HG02870 (cell line): ENCODE data around the gene SEZ6L.

Experiments used
- ATAC-seq: cut with Tn5 transposase; IDR thresholded peaks from one replicate; pipeline ENCODE4 v1.9.1; 2021; ENCODE audit warnings: mild to moderate bottlenecking, moderate library complexity; ENCODE audit not compliant: unreplicated experiment

The SEZ6L gene

GRCh38 chr22:26174280-26174679 lies 5.0 kb downstream of the SEZ6L start:
- no peak for ATAC-seq

DNA sequence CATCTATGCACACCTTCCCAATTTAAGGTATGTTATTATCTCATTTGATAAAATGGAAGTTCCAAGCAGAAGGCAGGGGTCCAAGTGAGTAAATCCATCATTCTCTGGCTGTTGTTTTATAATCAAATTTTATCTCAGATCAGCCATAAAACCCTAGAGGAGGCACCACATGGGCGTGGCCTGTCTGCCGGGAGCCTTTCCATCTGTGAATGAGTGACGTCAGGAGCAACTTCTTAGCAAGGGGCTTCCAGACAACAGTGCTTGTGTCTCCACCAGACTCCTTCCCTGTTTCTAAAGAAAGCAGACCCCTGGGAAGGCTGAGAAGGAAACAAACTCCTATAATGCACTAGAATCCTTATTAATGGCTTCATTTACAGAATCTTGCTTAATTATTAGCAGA lies 13.5 kb downstream of the SEZ6L start:
- ATAC-seq: no peak

DNA sequence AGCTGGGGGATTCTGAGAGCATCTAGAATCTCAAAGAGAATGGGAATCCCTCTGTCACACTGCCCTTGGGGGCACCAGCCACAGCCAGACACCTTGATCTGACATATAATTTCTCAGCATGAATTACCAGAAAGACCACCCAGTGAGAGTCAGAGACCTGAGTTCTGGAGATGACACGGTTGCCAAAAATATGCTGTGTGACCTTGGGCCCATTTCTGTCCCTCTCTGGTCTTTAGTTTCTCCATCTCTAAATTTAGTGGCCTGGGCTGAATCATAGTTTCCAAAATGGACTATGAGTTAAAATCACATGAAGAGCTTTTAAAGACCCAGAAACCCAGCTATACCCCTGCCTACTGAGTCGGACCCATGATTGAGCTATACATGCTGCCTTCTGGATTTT lies 15.9 kb downstream of the SEZ6L start:
- no peak for ATAC-seq

DNA sequence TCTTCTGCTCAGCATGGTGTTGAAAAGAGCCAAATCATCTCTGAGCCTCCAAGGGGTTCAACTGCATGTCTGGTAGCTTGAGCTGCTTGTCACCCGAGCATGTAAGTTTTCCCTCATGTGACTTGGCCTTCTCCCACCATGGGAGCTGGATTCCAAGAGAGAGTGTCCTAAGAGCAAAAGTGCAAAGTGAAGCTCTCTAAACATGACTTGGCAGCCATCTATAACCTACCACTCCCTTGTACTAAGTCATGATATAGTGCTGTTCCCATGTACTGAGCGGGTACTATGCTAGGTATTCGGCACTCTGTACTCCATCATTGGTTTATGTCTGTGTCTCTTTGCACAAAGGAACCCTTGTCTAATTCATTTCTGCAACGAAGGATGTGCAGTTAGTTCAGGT lies 19.1 kb downstream of the SEZ6L start:
- no peak for ATAC-seq

DNA sequence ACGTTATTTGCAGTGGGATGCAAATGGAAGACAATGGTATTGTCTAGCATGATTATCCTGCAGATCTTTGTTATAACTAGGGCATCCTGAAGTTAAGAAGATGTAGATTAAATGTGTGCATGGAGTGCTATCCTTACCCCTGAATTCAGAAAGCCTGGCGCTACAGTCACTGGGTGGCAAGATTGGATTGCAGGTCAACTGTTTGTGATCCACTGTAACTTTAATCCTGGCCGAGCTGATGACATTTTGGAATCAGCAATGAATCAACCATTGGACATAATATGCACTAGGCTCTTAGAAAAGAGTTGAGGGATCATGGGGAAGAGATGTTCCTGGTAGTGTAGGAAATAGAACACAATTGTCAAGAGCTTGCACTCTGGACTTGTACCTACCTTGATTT lies 25.1 kb downstream of the SEZ6L start:
- no peak for ATAC-seq

- ATAC-seq: no peak
Observed at GRCh38 chr22:26194877-26195276, 25.6 kb downstream of the SEZ6L start.

GRCh38 chr22:26196657-26197056 lies 27.4 kb downstream of the SEZ6L start:
- ATAC-seq: no peak

DNA sequence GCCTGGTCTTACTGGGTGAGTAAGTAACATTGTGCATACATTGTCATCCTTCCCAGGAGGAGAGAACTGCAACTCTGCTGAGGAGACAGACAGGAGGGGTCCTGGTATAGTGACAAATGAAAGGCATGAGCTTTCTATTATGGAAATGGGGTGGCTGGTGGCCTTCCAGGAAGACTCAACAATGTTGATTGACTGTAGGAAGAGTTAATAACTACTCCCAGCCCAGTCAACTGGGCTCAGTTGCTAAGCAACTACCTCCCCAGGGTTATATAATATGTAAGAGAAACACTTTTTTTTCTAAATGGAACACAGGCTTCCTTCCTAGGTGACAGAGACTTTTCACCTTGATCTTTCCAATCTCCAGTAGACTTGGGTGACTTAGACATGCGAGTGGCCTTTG lies 28.2 kb downstream of the SEZ6L start:
- ATAC-seq: no peak

DNA sequence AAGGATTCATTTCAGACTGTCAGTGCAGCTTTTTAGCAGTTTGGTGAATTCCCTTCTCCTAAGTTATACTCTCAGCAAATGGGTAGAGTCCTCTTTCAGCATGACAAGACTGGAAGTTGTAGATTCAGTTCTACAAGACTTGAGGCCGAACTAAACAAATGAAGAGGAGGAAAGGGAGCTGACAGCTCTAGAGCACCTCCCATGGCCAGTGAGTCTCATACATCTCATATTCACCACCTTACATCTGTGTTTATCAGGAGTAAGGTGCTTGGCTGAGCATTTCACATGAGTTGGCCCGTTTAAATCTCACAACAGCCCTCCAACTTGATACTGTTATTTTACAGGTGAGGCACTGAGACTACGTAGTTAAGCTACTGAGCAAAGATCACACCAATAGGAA lies 30.4 kb downstream of the SEZ6L start:
- no peak for ATAC-seq

DNA sequence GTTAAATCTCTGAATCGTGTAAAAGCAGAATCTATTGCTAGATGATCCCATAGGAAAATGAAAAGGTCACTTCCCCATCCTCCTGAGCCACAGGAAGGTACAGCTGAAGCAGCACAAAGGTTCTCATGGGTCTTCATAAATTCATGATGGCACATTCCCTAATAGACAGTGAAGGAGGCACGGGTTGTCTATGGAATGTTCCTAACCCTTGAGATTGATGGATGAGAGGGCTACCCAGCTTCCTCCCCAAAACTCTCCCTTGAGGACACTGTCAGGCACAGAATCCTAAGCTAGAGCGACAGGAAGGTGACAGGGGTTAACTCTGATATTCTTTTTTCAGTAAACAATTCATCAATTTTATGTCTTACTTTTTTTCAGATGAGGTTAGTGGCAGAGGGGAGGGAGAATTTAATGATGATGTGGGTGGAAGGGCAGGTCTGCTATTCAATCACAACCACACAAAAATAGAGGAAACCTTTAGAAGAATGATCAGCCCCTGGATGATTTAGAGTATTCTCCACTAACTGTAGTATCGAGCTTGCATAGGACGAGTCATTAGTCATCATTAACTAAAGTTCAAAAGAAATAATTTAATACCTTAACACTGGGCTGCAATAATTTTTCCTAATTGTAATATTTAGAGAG lies 33.1 kb downstream of the SEZ6L start:
- ATAC-seq: no peak

- ATAC-seq: no peak
Observed at GRCh38 chr22:26205494-26205893, 36.2 kb downstream of the SEZ6L start.

DNA sequence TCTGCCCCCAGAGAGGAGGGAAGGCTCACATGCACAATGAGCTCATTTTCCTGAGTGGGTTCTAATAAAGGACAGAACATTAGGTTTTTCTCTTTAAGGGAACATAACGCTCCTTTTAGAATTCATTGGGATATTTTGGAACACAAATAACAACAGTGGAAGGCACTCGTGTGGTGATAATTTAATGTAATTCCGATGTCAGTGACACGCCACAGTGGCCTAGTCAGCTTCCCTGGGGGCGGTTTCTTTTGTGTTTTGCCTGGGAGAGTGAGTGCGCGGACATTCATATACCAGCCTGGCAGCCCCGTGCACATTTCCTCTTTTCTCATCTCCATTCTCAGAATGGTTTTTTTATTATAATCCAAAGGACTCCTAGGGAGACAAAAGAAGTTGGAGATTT lies 41.1 kb downstream of the SEZ6L start:
- ATAC-seq: no peak

- ATAC-seq: no peak
Observed at GRCh38 chr22:26213826-26214225, 44.6 kb downstream of the SEZ6L start.

GRCh38 chr22:26214466-26214865 lies 45.2 kb downstream of the SEZ6L start:
- ATAC-seq: no peak

GRCh38 chr22:26215736-26216135 lies 46.5 kb downstream of the SEZ6L start:
- no peak for ATAC-seq

DNA sequence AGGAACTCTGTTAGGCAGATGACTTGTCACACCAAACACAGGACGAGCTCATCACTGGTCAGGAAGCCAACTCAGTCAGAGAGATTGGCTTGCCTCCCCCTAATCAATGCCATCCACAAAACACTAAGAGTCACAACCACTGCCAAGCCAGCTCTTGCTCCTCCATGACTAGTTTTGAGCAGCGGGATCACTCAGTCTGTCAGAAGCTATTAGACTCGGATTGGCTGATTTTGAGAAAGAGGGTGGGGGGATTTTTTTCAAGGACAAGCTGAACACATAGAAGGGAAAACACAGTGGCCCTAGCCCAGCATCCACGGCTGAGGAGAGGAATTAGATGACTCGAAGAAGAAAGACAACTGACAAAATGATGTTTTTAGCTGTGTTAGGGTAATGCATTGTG lies 55.9 kb downstream of the SEZ6L start:
- ATAC-seq: no peak

GRCh38 chr22:26226538-26227297 lies 57.5 kb downstream of the SEZ6L start:
- ATAC-seq: no peak

DNA sequence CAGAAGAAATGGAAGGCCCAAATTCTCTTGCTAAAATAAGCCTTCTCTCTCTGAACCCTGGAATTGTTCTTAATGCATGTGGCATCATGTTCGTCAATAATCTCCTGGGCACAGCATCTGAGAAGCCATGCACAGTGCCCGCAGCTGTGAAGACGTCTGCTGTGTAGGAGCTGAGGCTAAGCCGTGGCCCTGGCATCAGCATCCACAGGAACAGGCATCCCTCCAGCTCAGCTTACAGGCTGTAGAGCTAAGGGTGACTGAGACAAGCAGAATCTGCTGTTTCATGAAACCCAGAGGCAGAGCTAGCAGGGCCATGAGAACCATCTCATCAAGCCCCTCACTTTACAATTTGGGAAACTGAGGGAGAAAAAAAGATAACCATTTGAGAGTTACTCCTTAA lies 60.6 kb downstream of the SEZ6L start:
- ATAC-seq: no peak

GRCh38 chr22:26234296-26234695 lies 65.0 kb downstream of the SEZ6L start:
- ATAC-seq: no peak

GRCh38 chr22:26235792-26236487 lies 66.7 kb downstream of the SEZ6L start:
- ATAC-seq: no peak

GRCh38 chr22:26236991-26237390 lies 67.7 kb downstream of the SEZ6L start:
- ATAC-seq: no peak

- ATAC-seq: no peak
Observed at GRCh38 chr22:26238596-26238995, 69.3 kb downstream of the SEZ6L start.
